Measurements from ENCODE around the gene CISD3.
"Not testable (repeated sequence)": the region's sequence is repeated elsewhere in the genome, so short reads cannot be mapped to it uniquely, and the experiment has no call there.

Gene CISD3

GRCh38 chr17:38709104-38709820, 20.9 kb upstream of the CISD3 start:
- no peak for DNase-seq

- peak; percentile 84 for DNase-seq
These were observed 20.1 kb upstream of the CISD3 start for GRCh38 chr17:38709864-38710603.

GRCh38 chr17:38710604-38710962, 19.6 kb upstream of the CISD3 start:
- no peak for DNase-seq

- DNase-seq, result no peak
These were observed 19.2 kb upstream of the CISD3 start for GRCh38 chr17:38710985-38711384.

GRCh38 chr17:38711792-38712571, 18.2 kb upstream of the CISD3 start:
- no peak for DNase-seq

- no peak for DNase-seq
These were observed 17.5 kb upstream of the CISD3 start for GRCh38 chr17:38712593-38712992.

GRCh38 chr17:38713456-38714075, 16.6 kb upstream of the CISD3 start:
- no peak for DNase-seq

GRCh38 chr17:38715216-38715943, 14.8 kb upstream of the CISD3 start:
- DNase-seq, result no peak

- DNase-seq, result no peak
These were observed 13.7 kb upstream of the CISD3 start for GRCh38 chr17:38716368-38717005.

GRCh38 chr17:38717139-38717745, 12.9 kb upstream of the CISD3 start:
- DNase-seq, result no peak

- no peak for DNase-seq
These were observed 10.7 kb upstream of the CISD3 start for GRCh38 chr17:38719289-38719942.

GRCh38 chr17:38719943-38720641, 10.0 kb upstream of the CISD3 start:
- no peak for DNase-seq

- no peak for DNase-seq
These were observed 9.2 kb upstream of the CISD3 start for GRCh38 chr17:38720941-38721340.

GRCh38 chr17:38721802-38722201, 8.3 kb upstream of the CISD3 start:
- no peak for DNase-seq

GRCh38 chr17:38724337-38724988, 5.7 kb upstream of the CISD3 start:
- DNase-seq, result no peak

- DNase-seq, result no peak
These were observed 5.1 kb upstream of the CISD3 start for GRCh38 chr17:38725066-38725465.

GRCh38 chr17:38726145-38726544, 4.0 kb upstream of the CISD3 start:
- not testable (repeated sequence) for DNase-seq

GRCh38 chr17:38727736-38728135, 2.4 kb upstream of the CISD3 start:
- DNase-seq, result no peak

GRCh38 chr17:38728290-38728831, 1.8 kb upstream of the CISD3 start:
- no peak for DNase-seq
